ENCODE results near the gene TMEM271. TPM values are rescaled to one million over a fixed set of nuclear protein-coding genes. Genes with fewer than 3 reads are reported as not detected.
"Not testable (repeated sequence)": the region's sequence is repeated elsewhere in the genome, so short reads cannot be mapped to it uniquely, and the experiment has no call there.

The TMEM271 gene
- total and polyA plus RNA-seq, 4 donors, result not detected

- Histone ChIP-seq H3K36me3 (ENCODE audit: control insufficient read depth in 4 of 4, insufficient read depth in 3 of 4, low read depth in 1 of 4, low read length in 3 of 4) (no peaks in the 10 kb centered on the region), H3K27ac (ENCODE audit: low read depth in 1 of 2, low read length in 2 of 2) (no peak overlapping the region), H3K9me3 (ENCODE audit: control insufficient read depth in 4 of 4, low read length in 3 of 4) (peaks cover 1 to 8% (median 3%) of the 10 kb centered on the region in 4 donors), H3K27me3 (ENCODE audit: control insufficient read depth in 4 of 4, insufficient read depth in 4 of 4, low read length in 3 of 4) (peaks cover 0 to 4% (median 0%) of the 10 kb centered on the region in 4 donors), H3K4me3 (ENCODE audit: low read depth in 1 of 3, low read length in 3 of 3) (no peak overlapping the region), H3K9ac (ENCODE audit: low read depth in 1 of 2, low read length in 2 of 2) (no peak overlapping the region), H3K4me1 (ENCODE audit: control insufficient read depth in 4 of 4, insufficient read depth in 4 of 4, low read length in 3 of 4) (no peaks in the 10 kb centered on the region)
- no peak for TF ChIP-seq TAF1 (conservative IDR thresholded peaks at IDR 0.05)
- TF ChIP-seq ATF3 (IDR thresholded peaks at IDR 0.05), result no peak
- TF ChIP-seq FOXA1 (IDR thresholded peaks at IDR 0.05), result no peak
- no peak for TF ChIP-seq MAX (IDR thresholded peaks at IDR 0.05)
- no peak for TF ChIP-seq SP1 (IDR thresholded peaks at IDR 0.05)
- no peak for TF ChIP-seq FOXA2 (IDR thresholded peaks at IDR 0.05)
- TF ChIP-seq EGR1 (IDR thresholded peaks at IDR 0.05; ENCODE audit: low read depth in 2 of 2), result no peak
- no peak for TF ChIP-seq RXRA (IDR thresholded peaks at IDR 0.05)
- no peak for TF ChIP-seq YY1 (IDR thresholded peaks at IDR 0.05)
- no peak for TF ChIP-seq NR2F2 (IDR thresholded peaks at IDR 0.05)
- TF ChIP-seq HNF4A (conservative IDR thresholded peaks at IDR 0.05), result no peak
- no peak for TF ChIP-seq JUND (IDR thresholded peaks at IDR 0.05)
- TF ChIP-seq HNF4G (IDR thresholded peaks at IDR 0.05), result no peak
- TF ChIP-seq CTCF (IDR thresholded peaks at IDR 0.05; ENCODE audit: low read depth, low read length, missing input control), result no peak
- no peak for TF ChIP-seq ZBTB33 (IDR thresholded peaks at IDR 0.05)
- DNase-seq (ENCODE audit: low spot score), result no peak
- WGBS, result 69% methylated on average over 5 of the region's 5 CpGs
These were observed 24.1 kb downstream of the TMEM271 start for GRCh38 chr4:552019-552418.

- WGBS, result 93% methylated on average over 24 of the region's 27 CpGs
- not testable (repeated sequence) for H3K27ac ChIP-seq (ENCODE audit: low read depth in 1 of 2, low read length in 2 of 2); H3K27me3 ChIP-seq (ENCODE audit: control insufficient read depth in 4 of 4, insufficient read depth in 4 of 4, low read length in 3 of 4); H3K9ac ChIP-seq (ENCODE audit: low read depth in 1 of 2, low read length in 2 of 2); H3K9me3 ChIP-seq (ENCODE audit: control insufficient read depth in 4 of 4, low read length in 3 of 4); H3K36me3 ChIP-seq (ENCODE audit: control insufficient read depth in 4 of 4, insufficient read depth in 3 of 4, low read depth in 1 of 4, low read length in 3 of 4); H3K4me3 ChIP-seq (ENCODE audit: low read depth in 1 of 3, low read length in 3 of 3); DNase-seq (ENCODE audit: low spot score); H3K4me1 ChIP-seq (ENCODE audit: control insufficient read depth in 4 of 4, insufficient read depth in 4 of 4, low read length in 3 of 4)
These were observed 25.8 kb downstream of the TMEM271 start for GRCh38 chr4:550268-550667.

GRCh38 chr4:548976-549375 lies 27.1 kb downstream of the TMEM271 start:
- 31% methylated on average over 8 of the region's 8 CpGs for WGBS
- Histone ChIP-seq H3K9ac (ENCODE audit: low read depth in 1 of 2, low read length in 2 of 2) (no peak overlapping the region), H3K36me3 (ENCODE audit: control insufficient read depth in 4 of 4, insufficient read depth in 3 of 4, low read depth in 1 of 4, low read length in 3 of 4) (no peaks in the 10 kb centered on the region), H3K4me1 (ENCODE audit: control insufficient read depth in 4 of 4, insufficient read depth in 4 of 4, low read length in 3 of 4) (no peaks in the 10 kb centered on the region), H3K4me3 (ENCODE audit: low read depth in 1 of 3, low read length in 3 of 3) (no peak overlapping the region), H3K27me3 (ENCODE audit: control insufficient read depth in 4 of 4, insufficient read depth in 4 of 4, low read length in 3 of 4) (peaks cover 0 to 4% (median 0%) of the 10 kb centered on the region in 4 donors), H3K27ac (ENCODE audit: low read depth in 1 of 2, low read length in 2 of 2) (no peak overlapping the region), H3K9me3 (ENCODE audit: control insufficient read depth in 4 of 4, low read length in 3 of 4) (peaks cover 1 to 8% (median 4%) of the 10 kb centered on the region in 4 donors)
- no peak for DNase-seq (ENCODE audit: low spot score)
- TF ChIP-seq MAX (IDR thresholded peaks at IDR 0.05), result no peak
- TF ChIP-seq REST (IDR thresholded peaks at IDR 0.05), result no peak
- TF ChIP-seq FOXA1 (IDR thresholded peaks at IDR 0.05), result no peak
- TF ChIP-seq YY1 (IDR thresholded peaks at IDR 0.05), result no peak
- no peak for TF ChIP-seq SP1 (IDR thresholded peaks at IDR 0.05)
- TF ChIP-seq JUND (IDR thresholded peaks at IDR 0.05), result no peak
- no peak for TF ChIP-seq HNF4G (IDR thresholded peaks at IDR 0.05)
- no peak for TF ChIP-seq HNF4A (conservative IDR thresholded peaks at IDR 0.05)
- no peak for TF ChIP-seq TAF1 (conservative IDR thresholded peaks at IDR 0.05)
- TF ChIP-seq ATF3 (IDR thresholded peaks at IDR 0.05), result no peak
- no peak for TF ChIP-seq RAD21 (IDR thresholded peaks at IDR 0.05)
- no peak for TF ChIP-seq FOXA2 (IDR thresholded peaks at IDR 0.05)
- TF ChIP-seq GABPA (IDR thresholded peaks at IDR 0.05 in 1 of 2, conservative IDR thresholded peaks at IDR 0.05 in 1 of 2), result no peak

Data from liver (tissue), 9 donors.